ENCODE measurements around the gene TMEM254.
"Not testable (repeated sequence)": the region's sequence is repeated elsewhere in the genome, so short reads cannot be mapped to it uniquely, and the experiment has no call there.

DNA sequence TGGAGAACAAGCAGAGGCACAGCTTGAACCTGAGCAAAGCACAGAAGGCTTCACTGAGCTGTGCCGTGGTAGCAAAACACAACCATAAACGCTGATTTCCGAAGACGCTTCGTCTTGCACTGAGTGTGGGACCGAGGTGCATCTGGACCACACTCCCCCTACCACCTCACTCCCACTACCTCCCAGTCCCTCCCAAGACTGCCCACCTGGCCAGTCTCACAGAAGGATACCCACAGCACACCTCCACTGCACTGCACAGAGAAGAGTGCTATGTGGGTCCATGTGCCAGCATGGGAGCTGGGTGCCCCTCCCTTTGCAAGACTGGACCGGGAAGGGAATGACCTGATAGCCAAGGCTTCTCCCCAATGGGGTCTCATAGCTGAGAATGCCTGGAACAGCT is 40.2 kb upstream of the TMEM254 start:
- TF ChIP-seq, protein P1, sequence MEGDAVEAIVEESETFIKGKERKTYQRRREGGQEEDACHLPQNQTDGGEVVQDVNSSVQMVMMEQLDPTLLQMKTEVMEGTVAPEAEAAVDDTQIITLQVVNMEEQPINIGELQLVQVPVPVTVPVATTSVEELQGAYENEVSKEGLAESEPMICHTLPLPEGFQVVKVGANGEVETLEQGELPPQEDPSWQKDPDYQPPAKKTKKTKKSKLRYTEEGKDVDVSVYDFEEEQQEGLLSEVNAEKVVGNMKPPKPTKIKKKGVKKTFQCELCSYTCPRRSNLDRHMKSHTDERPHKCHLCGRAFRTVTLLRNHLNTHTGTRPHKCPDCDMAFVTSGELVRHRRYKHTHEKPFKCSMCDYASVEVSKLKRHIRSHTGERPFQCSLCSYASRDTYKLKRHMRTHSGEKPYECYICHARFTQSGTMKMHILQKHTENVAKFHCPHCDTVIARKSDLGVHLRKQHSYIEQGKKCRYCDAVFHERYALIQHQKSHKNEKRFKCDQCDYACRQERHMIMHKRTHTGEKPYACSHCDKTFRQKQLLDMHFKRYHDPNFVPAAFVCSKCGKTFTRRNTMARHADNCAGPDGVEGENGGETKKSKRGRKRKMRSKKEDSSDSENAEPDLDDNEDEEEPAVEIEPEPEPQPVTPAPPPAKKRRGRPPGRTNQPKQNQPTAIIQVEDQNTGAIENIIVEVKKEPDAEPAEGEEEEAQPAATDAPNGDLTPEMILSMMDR (IDR thresholded peaks at IDR 0.05), result not testable (repeated sequence)
- TF ChIP-seq POLR2A (IDR thresholded peaks at IDR 0.05), result not testable (repeated sequence)

All from right lobe of liver (tissue), 4 donors.